GM12892 (cell line): ENCODE results near the gene OTC.

Experiments used
- POLR2A ChIP-seq: IDR thresholded peaks from 2 replicates; pipeline ENCODE4 v1.6.1; 2011; ENCODE audit warnings: low read depth, low read length, control low read depth
- POLR2AphosphoS5 ChIP-seq: IDR thresholded peaks from 2 replicates; pipeline ENCODE4 v1.6.1; 2011; ENCODE audit warnings: low read depth, low read length, control low read depth

- TF ChIP-seq POLR2A (no peak), POLR2AphosphoS5 (no peak)
These were observed 26.3 kb upstream of the OTC start for GRCh38 chrX:38326086-38326485.
